Measurements from ENCODE around the gene RNF26. TPM values are rescaled to one million over a fixed set of nuclear protein-coding genes. Genes with fewer than 3 reads are reported as not detected.

The RNF26 gene
- total and polyA plus RNA-seq, 2 experiments from 2014 or later, result 15.8 to 46.9 TPM

GRCh38 chr11:119371067-119371601 lies 36.8 kb downstream of the RNF26 start:
- Histone ChIP-seq H3K27ac (no peak overlapping the region), H3K36me3 (replicated peaks; ENCODE audit: insufficient read depth, low read depth) (no peaks in the 10 kb centered on the region), H3K9me2 (replicated peaks; ENCODE audit: insufficient read depth) (no peaks in the 10 kb centered on the region), H3K4me3 (no peak overlapping the region), H2AFZ (no peak overlapping the region), H4K20me1 (ENCODE audit: insufficient read depth, poor library complexity, severe bottlenecking) (no peaks in the 10 kb centered on the region), H3K4me1 (ENCODE audit: insufficient read depth) (peaks cover 52% of the 10 kb centered on the region), H3K4me2 (peak overlapping the region; percentile 38), H3K79me2 (no peaks in the 10 kb centered on the region), H3K27me3 (no peaks in the 10 kb centered on the region), H3K9me3 (ENCODE audit: low read depth) (no peaks in the 10 kb centered on the region)
- DNase-seq (ENCODE audit: low spot score), result no peak
- WGBS (ENCODE audit: low lambda C conversion rate, missing lambda C conversion rate), result 69% methylated on average over 8 of the region's 8 CpGs
- no peak for TF ChIP-seq CTCF (IDR thresholded peaks at IDR 0.05; ENCODE audit: poor library complexity)
- no peak for TF ChIP-seq EZH2phosphoT487 (IDR thresholded peaks at IDR 0.05; ENCODE audit: low read depth, severe bottlenecking, unreplicated experiment)
- no peak for TF ChIP-seq EZH2 (IDR thresholded peaks at IDR 0.05; ENCODE audit: borderline replicate concordance)

- WGBS (ENCODE audit: low lambda C conversion rate, missing lambda C conversion rate), result 83% methylated on average over 8 of the region's 8 CpGs
- Histone ChIP-seq H3K79me2 (no peaks in the 10 kb centered on the region), H3K27me3 (no peaks in the 10 kb centered on the region), H3K27ac (no peak overlapping the region), H3K36me3 (replicated peaks; ENCODE audit: insufficient read depth, low read depth) (no peaks in the 10 kb centered on the region), H3K9me2 (replicated peaks; ENCODE audit: insufficient read depth) (no peaks in the 10 kb centered on the region), H2AFZ (no peak overlapping the region), H3K9me3 (ENCODE audit: low read depth) (no peaks in the 10 kb centered on the region), H4K20me1 (ENCODE audit: insufficient read depth, poor library complexity, severe bottlenecking) (no peaks in the 10 kb centered on the region), H3K4me3 (no peak overlapping the region), H3K4me2 (no peak overlapping the region), H3K4me1 (ENCODE audit: insufficient read depth) (peaks cover 50% of the 10 kb centered on the region)
- TF ChIP-seq CTCF (IDR thresholded peaks at IDR 0.05; ENCODE audit: poor library complexity) (no peak), EZH2phosphoT487 (IDR thresholded peaks at IDR 0.05; ENCODE audit: low read depth, severe bottlenecking, unreplicated experiment) (no peak), EZH2 (IDR thresholded peaks at IDR 0.05; ENCODE audit: borderline replicate concordance) (no peak)
- peak; percentile 25 for DNase-seq (ENCODE audit: low spot score)
These were observed 37.5 kb downstream of the RNF26 start for GRCh38 chr11:119371778-119372182.

- H3K4me3 ChIP-seq, result no peak overlapping the region
- H3K79me2 ChIP-seq, result no peaks in the 10 kb centered on the region
- peaks cover 46% of the 10 kb centered on the region for H3K4me1 ChIP-seq (ENCODE audit: insufficient read depth)
- H3K9me3 ChIP-seq (ENCODE audit: low read depth), result no peaks in the 10 kb centered on the region
- no peak for DNase-seq (ENCODE audit: low spot score)
- H4K20me1 ChIP-seq (ENCODE audit: insufficient read depth, poor library complexity, severe bottlenecking), result no peaks in the 10 kb centered on the region
- no peak overlapping the region for H2AFZ ChIP-seq
- no peak overlapping the region for H3K4me2 ChIP-seq
- no peaks in the 10 kb centered on the region for H3K36me3 ChIP-seq (replicated peaks; ENCODE audit: insufficient read depth, low read depth)
- H3K27me3 ChIP-seq, result no peaks in the 10 kb centered on the region
- 94% methylated on average over 22 of the region's 26 CpGs for WGBS (ENCODE audit: low lambda C conversion rate, missing lambda C conversion rate)
- H3K27ac ChIP-seq, result no peak overlapping the region
- TF ChIP-seq EZH2 (IDR thresholded peaks at IDR 0.05; ENCODE audit: borderline replicate concordance) (no peak), EZH2phosphoT487 (IDR thresholded peaks at IDR 0.05; ENCODE audit: low read depth, severe bottlenecking, unreplicated experiment) (no peak), CTCF (IDR thresholded peaks at IDR 0.05; ENCODE audit: poor library complexity) (no peak)
- H3K9me2 ChIP-seq (replicated peaks; ENCODE audit: insufficient read depth), result no peaks in the 10 kb centered on the region
These were observed 38.1 kb downstream of the RNF26 start for GRCh38 chr11:119372260-119373058.

Measured in hepatocyte (in vitro differentiated cells).